HEK293 (cell line): ENCODE data around the gene WDR74.
"Not testable (repeated sequence)": the region's sequence is repeated elsewhere in the genome, so short reads cannot be mapped to it uniquely, and the experiment has no call there.

ENCODE experiments used
- CTCF ChIA-PET: fragments of 350-600 bp; formaldehyde crosslinking; extraction: SDS; loops from one replicate; lab custom pipeline; 2021; ENCODE audit warnings: antibody characterized with exemption; lab: Yijun Ruan, JAX
- POLR2A ChIA-PET: fragments of 300-600 bp; formaldehyde crosslinking; extraction: SDS; loops from one replicate; lab custom pipeline; 2020; ENCODE audit warnings: antibody characterized with exemption, inconsistent platforms; lab: Yijun Ruan, JAX
- H3K27ac ChIP-seq: fragments of 200-500 bp; sonication (Bioruptor generic); 2 replicates; pipeline ENCODE4 v1.5.1; 2014; ENCODE audit warnings: low read depth, low read length, control low read depth, inconsistent platforms; ENCODE audit errors: extremely low read depth
- H3K36me3 ChIP-seq, 2 experiments: fragments of 200-500 bp in 1 of 2; sonication (Bioruptor generic) in 1 of 2; 1 replicate in 1 of 2; 2 replicates in 1 of 2; pipeline ENCODE4 v1.5.1; 2014 to 2017; ENCODE audit warnings: inconsistent platforms in 2 of 2, low read length in 2 of 2; ENCODE audit not compliant: control insufficient read depth in 2 of 2, insufficient read depth in 1 of 2
- H3K4me1 ChIP-seq: fragments of 200-500 bp; sonication (Bioruptor generic); 2 replicates; pipeline ENCODE4 v1.5.1; 2014; ENCODE audit warnings: mild to moderate bottlenecking, low read length, inconsistent platforms; ENCODE audit not compliant: control insufficient read depth, insufficient read depth
- H3K4me3 ChIP-seq: 2 replicates; pipeline ENCODE4 v1.5.1; 2011; ENCODE audit warnings: low read depth, mild to moderate bottlenecking, control low read depth, low read length, moderate library complexity
- H3K9me3 ChIP-seq: fragments of 200-500 bp; sonication (Bioruptor generic); 2 replicates; pipeline ENCODE4 v1.5.1; 2014; ENCODE audit warnings: low read depth, low read length, inconsistent platforms; ENCODE audit not compliant: control insufficient read depth, insufficient read depth
- EGR2 ChIP-seq: fragments of 450-650 bp; formaldehyde crosslinking; IDR thresholded peaks from 2 replicates; pipeline ENCODE4 v1.5.1; 2016; ENCODE audit warnings: low read depth, missing biosample characterization, missing genetic modification characterization
- GFI1B ChIP-seq: fragments of 450-650 bp; formaldehyde crosslinking; IDR thresholded peaks from 2 replicates; pipeline ENCODE4 v1.5.1; 2016; ENCODE audit warnings: missing biosample characterization, missing genetic modification characterization
- IKZF3 ChIP-seq: fragments of 450-650 bp; IDR thresholded peaks from 2 replicates; pipeline ENCODE4 v1.5.0; 2018; ENCODE audit warnings: missing biosample characterization, mild to moderate bottlenecking, missing genetic modification characterization, moderate library complexity
- SETDB1 ChIP-seq: IDR thresholded peaks from one replicate; pipeline ENCODE4 v1.6.1; 2017; ENCODE audit warnings: mild to moderate bottlenecking, low read length, moderate library complexity, mixed read lengths; ENCODE audit not compliant: insufficient read length
- SP3 ChIP-seq: fragments of 450-650 bp; formaldehyde crosslinking; IDR thresholded peaks from 2 replicates; pipeline ENCODE4 v1.5.1; 2016; ENCODE audit warnings: missing biosample characterization, missing genetic modification characterization
- SP7 ChIP-seq: fragments of 450-650 bp; formaldehyde crosslinking; IDR thresholded peaks from 2 replicates; pipeline ENCODE4 v1.5.1; 2016; ENCODE audit warnings: missing biosample characterization, missing genetic modification characterization
- ZBTB26 ChIP-seq: fragments of 450-650 bp; formaldehyde crosslinking; optimal IDR thresholded peaks from 2 replicates; pipeline ENCODE3; 2016; ENCODE audit warnings: missing biosample characterization, mild to moderate bottlenecking, missing genetic modification characterization
- ZBTB48 ChIP-seq: fragments of 450-650 bp; formaldehyde crosslinking; IDR thresholded peaks from 2 replicates; pipeline ENCODE4 v1.5.1; 2016; ENCODE audit warnings: missing biosample characterization, missing genetic modification characterization
- ZBTB7A ChIP-seq: fragments of 450-650 bp; formaldehyde crosslinking; IDR thresholded peaks from 2 replicates; pipeline ENCODE4 v1.5.1; 2016; ENCODE audit warnings: low read depth, missing biosample characterization, missing genetic modification characterization
- ZFP37 ChIP-seq: fragments of 450-650 bp; formaldehyde crosslinking; IDR thresholded peaks from 2 replicates; pipeline ENCODE4 v1.5.1; 2016; ENCODE audit warnings: missing biosample characterization, missing genetic modification characterization
- ZNF211 ChIP-seq: fragments of 450-650 bp; formaldehyde crosslinking; IDR thresholded peaks from 2 replicates; pipeline ENCODE4 v1.5.1; 2016; ENCODE audit warnings: low read depth, missing biosample characterization, missing genetic modification characterization
- ZNF311 ChIP-seq: fragments of 450-650 bp; formaldehyde crosslinking; IDR thresholded peaks from 2 replicates; pipeline ENCODE4 v1.5.1; 2017; ENCODE audit warnings: missing biosample characterization, missing genetic modification characterization, borderline replicate concordance
- ZNF394 ChIP-seq: fragments of 450-650 bp; formaldehyde crosslinking; IDR thresholded peaks from 2 replicates; pipeline ENCODE4 v1.5.1; 2016; ENCODE audit warnings: missing biosample characterization, missing genetic modification characterization, mild to moderate bottlenecking, moderate library complexity, borderline replicate concordance
- ZNF398 ChIP-seq: fragments of 450-650 bp; formaldehyde crosslinking; IDR thresholded peaks from 2 replicates; pipeline ENCODE4 v1.5.1; 2017; ENCODE audit warnings: missing biosample characterization, missing genetic modification characterization
- ZNF558 ChIP-seq: fragments of 450-650 bp; formaldehyde crosslinking; IDR thresholded peaks from 2 replicates; pipeline ENCODE4 v1.5.1; 2016; ENCODE audit warnings: missing biosample characterization, missing genetic modification characterization
- ZNF560 ChIP-seq: fragments of 450-650 bp; formaldehyde crosslinking; IDR thresholded peaks from 2 replicates; pipeline ENCODE4 v1.5.1; 2017; ENCODE audit warnings: missing biosample characterization, missing genetic modification characterization, borderline replicate concordance
- ZNF610 ChIP-seq: fragments of 450-650 bp; formaldehyde crosslinking; IDR thresholded peaks from 2 replicates; pipeline ENCODE4 v1.5.1; 2016; ENCODE audit warnings: missing biosample characterization, missing genetic modification characterization, borderline replicate concordance
- ZNF639 ChIP-seq: fragments of 450-650 bp; formaldehyde crosslinking; IDR thresholded peaks from 2 replicates; pipeline ENCODE4 v1.5.1; 2016; ENCODE audit warnings: missing biosample characterization, missing genetic modification characterization
- ZSCAN16 ChIP-seq: fragments of 450-650 bp; formaldehyde crosslinking; IDR thresholded peaks from 2 replicates; pipeline ENCODE4 v1.5.1; 2016; ENCODE audit warnings: missing biosample characterization, missing genetic modification characterization
- ZSCAN30 ChIP-seq: fragments of 450-650 bp; IDR thresholded peaks from 2 replicates; pipeline ENCODE4 v1.5.1; 2018; ENCODE audit warnings: missing biosample characterization, mild to moderate bottlenecking, missing genetic modification characterization, moderate library complexity
- TF ChIP-seq, protein P1 (sequence below): fragments of 450-650 bp; formaldehyde crosslinking; IDR thresholded peaks from 2 replicates; pipeline ENCODE4 v1.5.1; 2016; ENCODE audit warnings: missing biosample characterization, missing genetic modification characterization
- TF ChIP-seq, protein P2 (sequence below): fragments of 450-650 bp; formaldehyde crosslinking; IDR thresholded peaks from 2 replicates; pipeline ENCODE4 v1.5.1; 2016; ENCODE audit warnings: missing biosample characterization, missing genetic modification characterization, borderline replicate concordance
- TF ChIP-seq, protein P3 (sequence below): fragments of 450-650 bp; formaldehyde crosslinking; IDR thresholded peaks from 2 replicates; pipeline ENCODE4 v1.5.1; 2016; ENCODE audit warnings: missing biosample characterization, missing genetic modification characterization

The WDR74 gene

DNA sequence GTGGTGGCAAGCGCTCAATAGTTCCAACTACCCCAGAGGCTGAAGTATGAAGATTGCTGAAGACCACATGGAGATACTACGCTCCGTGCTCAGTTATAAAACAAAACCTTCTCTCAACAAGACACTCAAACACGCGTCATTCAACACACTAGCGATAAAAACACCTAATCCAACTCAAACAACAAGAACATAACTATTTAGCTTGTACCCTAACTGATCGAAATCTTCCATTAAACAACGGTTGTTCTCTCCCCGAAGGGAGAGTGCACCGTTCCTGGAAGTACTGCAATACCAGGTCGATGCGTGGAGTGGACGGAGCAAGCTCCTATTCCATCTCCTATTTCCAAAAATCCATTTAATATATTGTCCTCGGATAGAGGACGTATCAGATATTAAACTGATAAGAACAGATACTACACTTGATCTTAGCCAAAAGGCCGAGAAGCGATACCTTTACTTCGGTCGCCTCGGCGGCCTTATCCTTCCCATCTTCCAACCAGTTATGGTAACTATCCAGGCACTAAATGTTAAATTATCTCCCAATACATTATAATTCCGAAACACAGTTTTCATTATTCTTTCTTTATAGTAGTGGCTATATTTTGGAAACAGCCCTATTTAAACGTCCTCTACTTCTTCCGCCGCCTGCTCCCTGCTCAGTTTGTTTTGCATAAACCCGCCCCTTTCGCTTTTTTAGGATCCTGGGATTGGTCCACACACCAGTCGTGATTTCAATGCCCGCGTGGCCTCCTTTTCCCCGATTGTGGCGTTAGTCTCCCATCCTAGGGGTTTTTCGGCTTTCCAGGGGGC, 2.2 kb upstream of the WDR74 start (continued):
- TF ChIP-seq, protein P1, sequence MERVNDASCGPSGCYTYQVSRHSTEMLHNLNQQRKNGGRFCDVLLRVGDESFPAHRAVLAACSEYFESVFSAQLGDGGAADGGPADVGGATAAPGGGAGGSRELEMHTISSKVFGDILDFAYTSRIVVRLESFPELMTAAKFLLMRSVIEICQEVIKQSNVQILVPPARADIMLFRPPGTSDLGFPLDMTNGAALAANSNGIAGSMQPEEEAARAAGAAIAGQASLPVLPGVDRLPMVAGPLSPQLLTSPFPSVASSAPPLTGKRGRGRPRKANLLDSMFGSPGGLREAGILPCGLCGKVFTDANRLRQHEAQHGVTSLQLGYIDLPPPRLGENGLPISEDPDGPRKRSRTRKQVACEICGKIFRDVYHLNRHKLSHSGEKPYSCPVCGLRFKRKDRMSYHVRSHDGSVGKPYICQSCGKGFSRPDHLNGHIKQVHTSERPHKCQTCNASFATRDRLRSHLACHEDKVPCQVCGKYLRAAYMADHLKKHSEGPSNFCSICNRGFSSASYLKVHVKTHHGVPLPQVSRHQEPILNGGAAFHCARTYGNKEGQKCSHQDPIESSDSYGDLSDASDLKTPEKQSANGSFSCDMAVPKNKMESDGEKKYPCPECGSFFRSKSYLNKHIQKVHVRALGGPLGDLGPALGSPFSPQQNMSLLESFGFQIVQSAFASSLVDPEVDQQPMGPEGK (tag by site-specific recombination), result peak; percentile 85
- TF ChIP-seq ZNF560 (tag by site-specific recombination) (no peak), GFI1B (tag by site-specific recombination) (peak; percentile 86), ZSCAN16 (tag by site-specific recombination) (peak; percentile 83), ZFP37 (tag by site-specific recombination) (peak; percentile 100), ZNF398 (tag by site-specific recombination) (peak; percentile 32), ZNF311 (tag by site-specific recombination) (no peak), ZBTB48 (tag by site-specific recombination) (peak; percentile 85), ZNF639 (tag by site-specific recombination) (peak; percentile 96), SP3 (peak; percentile 73), ZNF610 (tag by site-specific recombination) (peak; percentile 81; the same call in 1 of the 2 replicates), ZNF211 (tag by site-specific recombination) (no peak), SETDB1 (peak; percentile 84), ZSCAN30 (tag by site-specific recombination) (peak; percentile 98), SP7 (tag by site-specific recombination) (peak; percentile 95)
- TF ChIP-seq, protein P2, sequence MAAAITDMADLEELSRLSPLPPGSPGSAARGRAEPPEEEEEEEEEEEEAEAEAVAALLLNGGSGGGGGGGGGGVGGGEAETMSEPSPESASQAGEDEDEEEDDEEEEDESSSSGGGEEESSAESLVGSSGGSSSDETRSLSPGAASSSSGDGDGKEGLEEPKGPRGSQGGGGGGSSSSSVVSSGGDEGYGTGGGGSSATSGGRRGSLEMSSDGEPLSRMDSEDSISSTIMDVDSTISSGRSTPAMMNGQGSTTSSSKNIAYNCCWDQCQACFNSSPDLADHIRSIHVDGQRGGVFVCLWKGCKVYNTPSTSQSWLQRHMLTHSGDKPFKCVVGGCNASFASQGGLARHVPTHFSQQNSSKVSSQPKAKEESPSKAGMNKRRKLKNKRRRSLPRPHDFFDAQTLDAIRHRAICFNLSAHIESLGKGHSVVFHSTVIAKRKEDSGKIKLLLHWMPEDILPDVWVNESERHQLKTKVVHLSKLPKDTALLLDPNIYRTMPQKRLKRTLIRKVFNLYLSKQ (tag by site-specific recombination), result peak; percentile 86

DNA sequence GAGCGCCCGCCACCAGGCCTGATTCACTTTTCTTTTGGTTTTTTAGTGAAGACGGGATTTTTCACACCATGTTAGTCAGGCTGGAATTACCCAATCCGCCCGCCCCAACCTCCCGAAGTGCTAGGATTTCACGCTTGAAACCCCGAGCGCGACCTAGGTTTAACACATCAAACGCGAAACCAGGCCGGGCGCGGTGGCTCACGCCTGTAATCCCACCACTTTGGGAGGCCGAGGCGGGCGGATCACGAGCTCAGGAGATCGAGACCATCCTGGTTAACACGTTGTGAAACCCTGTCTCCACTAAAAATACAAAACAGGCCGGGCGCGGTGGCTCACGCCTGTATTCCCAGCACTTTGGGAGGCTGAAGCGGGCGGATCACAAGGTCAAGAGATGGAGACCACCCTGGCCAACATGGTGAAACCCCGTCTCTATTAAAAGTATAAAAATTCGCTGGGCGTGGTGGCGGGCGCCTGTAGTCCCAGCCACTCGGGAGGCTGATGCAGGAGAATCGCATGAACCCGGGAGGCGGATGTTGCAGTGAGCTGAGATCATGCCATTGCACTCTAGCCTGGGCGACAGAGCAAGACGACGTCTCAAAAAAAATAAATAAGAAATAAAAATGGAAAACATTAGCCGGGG, 1.5 kb upstream of the WDR74 start:
- not testable (repeated sequence) for H3K4me1 ChIP-seq, H3K9me3 ChIP-seq
- POLR2A ChIA-PET, result interaction anchor here (0.6 to 3.4 kb wide), 58 partner anchors 8 to 1463 kb away, joined by 3 to 182 read pairs (median 6); partner anchors contain the start of genes AHNAK, B3GAT3, BSCL2 and C11orf98
- CTCF ChIA-PET, result interaction anchor here (0.8 to 2.3 kb wide), 3 partner anchors 21 to 943 kb away, joined by 4 to 9 read pairs (median 7); no protein-coding TSS in a partner anchor
- Histone ChIP-seq H3K4me3 (peak overlapping the region; percentile 63), H3K27ac (peak overlapping the region; percentile 80), H3K36me3 (peaks cover 0 to 18% of the 10 kb centered on the region in 2 experiments; a peak in 2 of 3 replicates)
- 0 out of 2 replicates have a peak, but pooled peaks have one; percentile 24 for TF ChIP-seq ZBTB7A (tag by site-specific recombination)
- TF ChIP-seq EGR2, result peak; percentile 13; the same call in 1 of the 2 replicates
- TF ChIP-seq ZBTB26 (tag by site-specific recombination), result peak; percentile 46
- TF ChIP-seq ZNF558 (tag by site-specific recombination), result peak; percentile 63; the same call in 1 of the 2 replicates
- TF ChIP-seq ZNF394, result peak; percentile 73; the same call in 1 of the 2 replicates
- TF ChIP-seq, protein P3, sequence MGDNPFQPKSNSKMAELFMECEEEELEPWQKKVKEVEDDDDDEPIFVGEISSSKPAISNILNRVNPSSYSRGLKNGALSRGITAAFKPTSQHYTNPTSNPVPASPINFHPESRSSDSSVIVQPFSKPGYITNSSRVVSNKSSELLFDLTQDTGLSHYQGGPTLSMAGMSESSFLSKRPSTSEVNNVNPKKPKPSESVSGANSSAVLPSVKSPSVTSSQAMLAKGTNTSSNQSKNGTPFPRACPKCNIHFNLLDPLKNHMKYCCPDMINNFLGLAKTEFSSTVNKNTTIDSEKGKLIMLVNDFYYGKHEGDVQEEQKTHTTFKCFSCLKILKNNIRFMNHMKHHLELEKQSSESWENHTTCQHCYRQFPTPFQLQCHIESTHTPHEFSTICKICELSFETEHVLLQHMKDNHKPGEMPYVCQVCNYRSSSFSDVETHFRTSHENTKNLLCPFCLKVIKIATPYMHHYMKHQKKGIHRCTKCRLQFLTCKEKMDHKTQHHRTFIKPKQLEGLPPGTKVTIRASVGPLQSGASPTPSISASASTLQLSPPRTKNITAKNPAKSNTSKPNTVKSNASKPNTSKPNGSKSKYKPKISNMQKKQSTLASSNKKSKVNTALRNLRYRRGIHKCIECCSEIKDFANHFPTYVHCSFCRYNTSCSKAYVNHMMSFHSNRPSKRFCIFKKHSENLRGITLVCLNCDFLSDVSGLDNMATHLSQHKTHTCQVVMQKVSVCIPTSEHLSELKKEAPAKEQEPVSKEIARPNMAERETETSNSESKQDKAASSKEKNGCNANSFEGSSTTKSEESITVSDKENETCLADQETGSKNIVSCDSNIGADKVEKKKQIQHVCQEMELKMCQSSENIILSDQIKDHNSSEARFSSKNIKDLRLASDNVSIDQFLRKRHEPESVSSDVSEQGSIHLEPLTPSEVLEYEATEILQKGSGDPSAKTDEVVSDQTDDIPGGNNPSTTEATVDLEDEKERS, result peak; percentile 47; the same call in 1 of the 2 replicates
- 0 out of 2 replicates have a peak, but pooled peaks have one; percentile 6 for TF ChIP-seq IKZF3
